SKM-1 treated with dmso at 0.1 percent for 144 hours (cell line): ENCODE results near the gene CTSH.
"Not testable (repeated sequence)": the region's sequence is repeated elsewhere in the genome, so short reads cannot be mapped to it uniquely, and the experiment has no call there.

ENCODE experiments used
- DNase-seq: peaks from one replicate; lab custom pipeline; 2025; ENCODE audit not compliant: unreplicated experiment; lab: John Stamatoyannopoulos, UW

Gene CTSH

DNA sequence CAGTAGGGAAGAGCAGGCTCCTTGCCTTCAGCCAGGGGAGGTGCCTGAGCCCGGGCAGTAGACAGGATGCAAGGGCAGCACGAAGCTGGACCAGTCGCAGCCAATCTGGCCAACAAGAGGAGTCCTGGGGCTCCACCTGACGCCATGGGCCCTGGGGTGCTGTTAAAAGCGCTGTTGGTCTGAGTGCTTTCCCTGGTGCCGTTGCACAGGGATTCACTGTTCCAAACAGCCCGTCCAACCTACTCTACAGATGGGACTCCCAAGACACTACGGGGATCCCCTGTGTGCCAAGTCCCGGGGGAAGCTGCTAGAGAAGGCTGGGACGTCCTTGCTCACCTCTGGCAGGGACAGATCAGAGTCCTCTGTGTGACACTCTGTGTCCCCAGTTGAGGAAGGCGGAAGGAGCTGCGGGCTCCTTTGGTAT is 632 bp downstream of the CTSH start:
- no peak for DNase-seq

DNA sequence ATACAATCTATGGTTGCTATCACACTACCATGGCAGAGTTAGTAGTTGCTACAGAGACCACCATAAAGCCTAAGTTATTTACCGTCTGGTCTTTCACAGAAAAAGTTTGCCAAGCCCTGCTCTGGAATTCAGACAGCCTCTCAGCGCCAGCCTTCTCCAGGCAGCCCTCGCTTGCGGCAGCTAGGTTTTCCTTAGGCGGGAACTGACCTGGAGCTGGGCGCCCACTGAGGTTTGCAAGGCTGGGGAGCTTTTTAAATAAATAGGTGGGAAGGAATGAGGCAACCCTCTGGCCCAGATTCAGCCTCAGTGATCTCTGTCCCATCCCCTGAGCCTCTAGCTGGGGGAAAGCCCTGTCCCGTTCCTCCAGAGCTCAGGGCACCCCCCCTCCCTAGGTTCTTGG is 1.2 kb downstream of the CTSH start:
- DNase-seq = no peak

DNA sequence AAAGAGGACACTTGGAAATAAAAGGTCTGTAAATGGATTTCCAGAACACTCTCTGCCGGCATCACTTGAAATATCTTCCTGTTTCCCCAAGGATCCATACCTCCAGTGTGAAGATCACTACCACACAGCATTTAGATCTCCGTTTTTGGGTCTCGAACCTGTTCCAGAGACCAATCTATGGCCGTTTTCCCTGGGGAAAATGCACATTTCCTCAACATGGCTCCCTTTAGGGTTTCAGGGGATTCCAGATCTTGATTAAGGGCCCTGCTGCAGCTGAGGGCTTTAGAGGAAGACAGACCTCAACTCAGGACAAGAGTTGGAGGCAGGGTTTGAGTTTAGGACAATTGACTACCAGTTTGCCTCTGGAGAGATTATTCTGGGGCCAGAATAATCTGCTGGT is 2.1 kb downstream of the CTSH start:
- no peak for DNase-seq

DNA sequence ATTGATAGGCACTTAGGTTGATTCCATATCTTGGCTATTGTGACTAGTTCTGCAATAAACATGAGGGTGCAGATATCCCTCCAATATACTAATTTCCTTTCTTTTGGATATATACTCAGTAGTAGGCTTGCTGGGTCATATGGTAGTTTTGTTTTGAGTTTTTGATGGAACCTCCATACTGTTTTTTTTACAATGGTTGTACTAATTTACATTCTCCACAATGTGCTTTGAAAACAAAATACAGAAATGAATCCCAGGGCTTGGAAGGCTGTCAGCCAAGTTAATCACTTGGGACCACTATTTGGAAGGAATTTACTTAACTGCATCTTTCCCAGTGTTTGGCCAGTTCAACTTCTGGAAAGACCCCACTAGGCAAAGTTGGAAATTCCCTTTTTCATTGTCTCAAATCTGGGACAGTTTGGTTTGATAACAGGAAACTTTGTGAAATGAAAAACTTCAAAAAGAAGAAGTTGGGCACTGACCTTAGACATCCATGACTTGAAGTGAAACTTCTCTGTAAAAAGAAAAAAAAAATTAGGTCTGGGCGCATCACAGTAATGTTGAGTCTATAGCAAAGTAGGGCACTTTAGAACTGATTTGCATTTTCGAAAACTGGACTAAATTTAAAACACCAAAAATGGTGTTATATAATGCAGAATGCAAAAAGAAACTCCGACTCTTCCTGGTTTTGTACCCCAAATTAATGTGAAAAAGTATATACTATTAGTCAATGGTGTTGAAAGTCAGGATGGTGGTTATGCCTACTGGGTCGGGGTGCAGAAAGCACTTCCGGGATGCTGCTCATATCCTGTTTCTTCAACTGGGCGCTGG is 6.0 kb downstream of the CTSH start:
- DNase-seq = peak; percentile 26

DNA sequence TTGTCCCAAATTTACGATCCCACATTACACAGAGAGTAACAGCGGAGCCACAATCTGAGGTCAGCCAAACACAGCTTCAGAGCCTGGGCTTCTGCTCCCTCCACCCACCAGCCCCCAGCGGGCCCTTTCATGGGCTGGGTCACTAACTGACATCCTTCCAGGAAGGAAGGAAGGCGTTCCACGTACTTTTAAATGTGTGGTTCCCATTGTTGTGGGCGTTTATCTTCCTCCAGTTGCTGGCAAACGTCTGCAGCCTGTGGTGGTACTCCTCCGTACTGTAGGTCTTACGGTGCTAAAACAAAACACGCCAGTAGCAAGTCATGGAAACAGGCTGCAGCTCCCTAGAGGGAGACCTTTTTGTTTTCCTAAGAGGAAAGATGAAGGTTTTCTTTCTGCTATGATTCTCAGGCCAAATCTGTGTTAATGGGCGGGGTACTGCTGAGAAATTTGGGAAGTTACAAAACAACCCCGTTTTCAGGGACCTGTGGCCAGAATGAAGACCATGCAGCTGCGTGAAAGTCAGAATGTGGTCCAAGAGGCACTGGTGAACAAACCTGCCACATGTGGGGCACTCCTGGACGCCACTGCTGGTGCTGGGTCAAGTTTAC is 7.6 kb downstream of the CTSH start:
- DNase-seq = no peak

- no peak for DNase-seq
These were observed 10.2 kb downstream of the CTSH start for GRCh38 chr15:78934655-78935023.

DNA sequence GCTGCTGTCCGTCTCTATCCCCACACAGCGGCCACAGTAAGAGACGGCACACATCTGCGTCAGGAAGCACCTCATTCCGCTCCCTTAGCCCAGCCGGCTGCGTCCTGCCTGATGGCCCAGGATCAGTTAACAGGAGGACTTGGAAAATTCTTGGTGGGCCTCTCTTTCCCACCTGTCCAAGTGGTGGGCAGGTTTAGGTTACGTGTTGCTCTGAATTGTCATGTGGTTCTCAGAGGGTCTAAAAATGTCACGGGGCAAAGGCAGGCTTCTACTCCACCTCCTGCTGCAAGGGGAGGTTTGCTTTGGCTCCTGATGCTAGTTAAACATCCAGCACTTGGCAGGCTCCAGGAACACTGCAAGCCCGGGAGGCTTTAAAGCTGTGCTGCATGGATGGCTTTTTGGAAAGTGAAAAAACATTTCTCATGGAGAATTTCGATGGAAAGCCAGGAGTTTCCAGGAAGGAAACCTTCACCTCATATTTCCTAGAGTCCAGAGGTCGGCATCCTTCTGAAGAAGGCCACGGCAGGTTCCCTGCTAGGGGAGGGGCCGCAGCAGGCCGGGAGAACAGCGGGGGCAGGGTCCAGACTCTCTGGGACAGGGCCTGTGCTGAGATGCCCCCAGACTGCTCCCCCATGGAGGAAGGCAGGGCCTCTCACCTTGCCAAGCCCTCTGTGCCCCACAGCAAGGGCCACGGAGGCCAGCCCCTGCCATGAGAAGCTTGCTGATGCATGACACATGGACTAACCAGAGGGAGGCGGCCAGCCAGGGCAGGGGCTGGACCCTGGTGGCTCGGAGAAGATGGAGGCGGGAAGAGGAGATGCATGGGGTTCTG is 10.8 kb downstream of the CTSH start:
- no peak for DNase-seq

- DNase-seq = no peak
These were observed 11.5 kb downstream of the CTSH start for GRCh38 chr15:78933187-78933822.

DNA sequence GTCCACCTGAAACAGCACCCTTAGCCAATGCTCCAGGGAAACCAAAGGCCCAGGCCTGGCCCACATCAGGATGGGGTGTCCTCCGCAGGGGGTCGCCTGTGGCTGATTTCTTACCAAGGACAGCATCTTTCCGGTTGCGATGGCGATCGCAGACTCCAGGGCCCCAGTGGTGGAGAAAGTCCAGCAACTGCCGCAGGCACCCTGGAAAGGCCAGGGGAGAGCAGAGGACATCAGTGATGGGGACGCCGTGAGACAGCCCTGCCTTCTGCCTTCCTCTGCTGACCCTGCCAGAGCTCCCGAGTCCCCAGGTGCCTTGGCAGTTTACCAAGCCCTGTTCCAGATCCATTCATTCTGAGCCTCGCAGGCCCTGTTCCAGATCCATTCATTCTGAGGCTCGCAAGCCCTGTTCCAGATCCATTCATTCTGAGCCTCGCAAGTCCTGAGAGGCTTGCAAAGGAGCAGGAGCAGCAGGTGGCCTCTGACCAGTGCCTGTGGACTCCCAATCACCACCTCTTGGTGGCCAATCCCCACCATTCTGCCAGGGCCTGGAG is 12.5 kb downstream of the CTSH start:
- no peak for DNase-seq

GRCh38 chr15:78931439-78932257 is 13.2 kb downstream of the CTSH start:
- no peak for DNase-seq

DNA sequence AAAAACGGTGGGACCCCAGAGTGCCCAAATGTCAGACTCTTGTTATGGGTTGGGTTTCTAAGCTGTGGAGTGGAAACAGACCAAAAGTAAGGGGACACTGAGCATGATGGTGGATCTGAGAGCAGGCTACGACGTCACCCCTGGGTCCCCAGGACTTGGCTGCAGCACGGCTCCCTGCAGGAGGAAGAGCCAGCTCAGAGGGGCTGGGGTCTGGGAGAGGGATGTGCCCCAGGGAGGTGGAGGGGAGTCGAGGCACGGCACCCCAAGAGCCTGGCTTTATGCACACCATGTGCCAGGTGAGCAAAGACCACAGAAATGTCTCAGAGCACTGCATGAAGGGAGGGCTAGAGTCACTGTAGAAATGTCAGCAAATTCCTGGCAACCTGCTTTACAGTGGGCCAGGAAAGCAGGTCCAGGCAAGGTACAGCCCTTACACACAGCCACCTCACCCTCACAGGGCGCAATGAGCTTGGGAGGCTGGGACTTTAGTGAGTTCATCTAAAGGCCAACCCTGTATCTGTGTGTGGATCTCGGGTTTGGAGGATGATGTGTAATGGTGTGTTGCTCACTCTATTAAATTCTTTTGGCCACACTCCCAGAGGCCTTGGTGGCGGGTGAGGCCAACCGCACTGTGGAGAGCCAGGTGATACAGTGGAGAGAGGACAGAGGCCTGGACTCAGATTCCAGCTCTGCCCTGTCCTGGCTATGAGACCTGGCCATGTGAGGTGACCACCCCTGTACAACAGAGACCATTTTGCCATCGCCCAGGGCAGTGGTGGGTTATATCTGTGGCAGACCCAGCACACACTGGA is 14.1 kb downstream of the CTSH start:
- DNase-seq = no peak

GRCh38 chr15:78929536-78930264 is 15.1 kb downstream of the CTSH start:
- DNase-seq = no peak

DNA sequence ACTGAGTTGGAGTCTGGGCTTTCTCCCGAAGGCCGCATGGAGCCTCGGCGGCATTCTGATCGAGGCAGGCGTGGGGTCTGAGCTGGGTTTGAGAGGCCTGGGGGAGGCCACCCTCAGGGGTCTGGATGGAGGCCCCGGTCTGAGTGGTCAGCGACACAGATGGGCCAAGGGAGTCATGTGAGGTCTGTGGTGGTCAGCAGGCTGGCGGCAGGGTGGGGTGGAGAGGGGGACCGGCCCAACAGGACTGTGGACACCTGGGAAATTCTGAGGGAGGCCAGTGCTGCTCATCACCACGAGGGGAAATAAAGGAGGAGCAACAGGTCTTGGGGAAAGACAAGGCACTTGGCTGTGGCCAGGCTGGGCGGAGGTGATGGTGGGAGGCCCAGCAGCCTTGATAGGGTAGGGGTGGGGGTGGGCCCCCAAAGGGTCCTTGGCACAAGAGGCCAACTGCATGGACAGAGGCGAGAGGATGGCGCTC is 16.2 kb downstream of the CTSH start:
- DNase-seq = no peak

GRCh38 chr15:78928176-78928575 is 16.7 kb downstream of the CTSH start:
- DNase-seq = not testable (repeated sequence)

- DNase-seq = no peak
These were observed 17.6 kb downstream of the CTSH start for GRCh38 chr15:78927077-78927790.

DNA sequence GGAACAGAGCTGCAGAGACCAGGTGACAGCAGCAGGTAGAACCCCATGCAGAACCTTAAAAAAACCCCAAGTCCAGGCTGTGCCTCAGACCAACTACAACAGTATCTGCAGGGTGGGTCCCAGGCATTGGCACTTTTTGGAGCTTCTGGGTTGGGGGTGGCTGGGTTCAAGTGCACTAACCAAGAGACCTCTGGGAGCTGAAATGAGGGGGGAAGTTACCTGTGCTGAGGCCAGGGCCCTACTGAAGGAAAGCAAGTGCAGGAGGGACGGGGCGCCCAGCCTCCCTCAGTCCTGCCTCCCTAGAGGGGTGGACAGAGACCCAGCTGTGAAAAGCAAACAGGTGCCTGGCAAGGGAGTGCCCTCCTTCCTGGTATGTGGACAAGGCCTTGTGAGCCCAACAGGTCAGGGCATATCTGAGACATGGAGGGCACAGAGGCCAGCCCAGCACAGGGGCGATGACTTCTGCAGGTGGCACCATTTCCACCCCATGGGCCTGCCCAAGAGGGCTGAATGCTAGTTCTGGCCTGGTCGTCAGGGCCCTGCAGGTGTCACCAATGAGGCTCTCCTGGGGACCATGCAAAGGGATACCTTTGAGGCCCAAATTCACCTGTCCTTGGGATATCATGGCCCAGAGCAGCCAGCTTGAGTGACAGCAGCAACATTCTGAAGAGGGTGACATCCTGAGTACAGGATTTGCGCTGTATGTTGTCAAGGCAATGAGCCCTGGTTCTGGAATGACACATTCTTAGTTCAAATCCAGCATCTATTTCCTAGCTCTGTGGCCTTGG is 18.7 kb downstream of the CTSH start:
- no peak for DNase-seq

DNA sequence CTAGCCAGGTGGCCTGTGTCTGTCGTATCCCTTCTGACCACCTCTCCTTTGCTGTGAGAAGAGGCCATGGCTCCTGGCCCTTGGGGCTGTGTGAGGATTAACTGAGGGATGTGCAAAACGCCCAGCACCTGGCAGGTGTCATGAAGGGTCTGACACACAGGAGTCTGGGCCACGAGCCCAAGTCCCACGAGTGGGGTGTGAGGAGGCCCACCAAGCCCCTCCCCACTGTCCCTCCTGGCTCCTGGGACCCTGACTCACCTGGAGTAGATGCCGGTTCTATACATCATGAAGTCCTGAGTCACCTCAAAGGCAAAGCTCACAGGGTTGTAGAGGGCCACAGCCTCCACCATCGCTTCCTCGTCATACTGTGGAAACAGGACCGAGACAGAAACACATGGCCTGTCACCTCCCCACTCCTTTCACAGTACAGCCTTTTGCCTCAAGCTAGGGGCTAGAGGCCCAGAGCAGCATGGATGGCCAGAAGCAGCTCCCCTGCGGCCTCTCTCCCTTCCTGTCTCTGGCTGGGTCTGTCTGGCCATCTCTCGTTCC is 19.7 kb downstream of the CTSH start:
- DNase-seq = no peak
